ENCODE results near the gene CNOT2.
"Not testable (repeated sequence)": the region's sequence is repeated elsewhere in the genome, so short reads cannot be mapped to it uniquely, and the experiment has no call there.

The CNOT2 gene

DNA sequence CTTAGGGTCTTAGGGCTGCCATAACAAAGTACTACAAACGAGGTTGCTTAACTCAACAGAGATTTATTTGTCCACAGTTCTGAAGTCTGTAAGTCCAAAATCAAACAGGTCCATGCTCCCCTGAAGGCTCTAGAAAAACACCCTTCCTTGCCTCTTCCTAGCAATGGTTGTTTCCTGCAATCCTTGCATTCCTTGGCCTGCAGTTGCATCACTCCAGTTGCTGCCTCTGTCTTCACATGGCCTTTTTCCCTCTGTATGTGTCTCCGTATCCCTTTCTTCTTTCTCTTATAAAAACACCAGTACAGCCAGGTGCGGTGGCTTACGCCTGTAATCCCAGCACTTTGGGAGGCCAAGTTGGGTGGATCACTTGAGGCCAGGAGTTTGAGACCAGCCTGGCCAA lies 140.3 kb downstream of the CNOT2 start:
- no peak for DNase-seq (ENCODE audit: low read depth)
- no peak overlapping the region for H3K4me3 ChIP-seq (ENCODE audit: control insufficient read depth, low read depth, low read length)
- TF ChIP-seq, protein P1, sequence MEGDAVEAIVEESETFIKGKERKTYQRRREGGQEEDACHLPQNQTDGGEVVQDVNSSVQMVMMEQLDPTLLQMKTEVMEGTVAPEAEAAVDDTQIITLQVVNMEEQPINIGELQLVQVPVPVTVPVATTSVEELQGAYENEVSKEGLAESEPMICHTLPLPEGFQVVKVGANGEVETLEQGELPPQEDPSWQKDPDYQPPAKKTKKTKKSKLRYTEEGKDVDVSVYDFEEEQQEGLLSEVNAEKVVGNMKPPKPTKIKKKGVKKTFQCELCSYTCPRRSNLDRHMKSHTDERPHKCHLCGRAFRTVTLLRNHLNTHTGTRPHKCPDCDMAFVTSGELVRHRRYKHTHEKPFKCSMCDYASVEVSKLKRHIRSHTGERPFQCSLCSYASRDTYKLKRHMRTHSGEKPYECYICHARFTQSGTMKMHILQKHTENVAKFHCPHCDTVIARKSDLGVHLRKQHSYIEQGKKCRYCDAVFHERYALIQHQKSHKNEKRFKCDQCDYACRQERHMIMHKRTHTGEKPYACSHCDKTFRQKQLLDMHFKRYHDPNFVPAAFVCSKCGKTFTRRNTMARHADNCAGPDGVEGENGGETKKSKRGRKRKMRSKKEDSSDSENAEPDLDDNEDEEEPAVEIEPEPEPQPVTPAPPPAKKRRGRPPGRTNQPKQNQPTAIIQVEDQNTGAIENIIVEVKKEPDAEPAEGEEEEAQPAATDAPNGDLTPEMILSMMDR (IDR thresholded peaks at IDR 0.05; ENCODE audit: control insufficient read depth, insufficient read depth, low read depth, low read length, missing control alignments) = no peak

DNA sequence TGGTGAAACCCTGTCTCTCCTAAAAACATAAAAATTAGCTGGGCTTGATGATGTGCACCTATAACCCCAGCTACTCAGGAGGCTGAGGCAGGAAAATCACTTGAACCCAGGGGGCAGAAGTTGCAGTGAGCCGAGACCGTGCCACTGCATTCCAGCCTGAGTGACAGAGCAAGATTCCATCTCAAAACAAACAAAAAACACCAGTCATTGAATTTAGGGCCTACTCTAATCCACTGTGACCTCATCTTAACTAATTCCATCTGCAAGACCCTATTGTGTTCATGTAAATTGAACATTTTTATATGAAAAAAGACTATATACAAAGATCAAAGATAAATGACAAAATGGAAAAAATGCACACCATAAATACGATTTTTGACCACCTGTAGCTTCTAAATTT lies 140.7 kb downstream of the CNOT2 start:
- TF ChIP-seq, protein P1 (IDR thresholded peaks at IDR 0.05; ENCODE audit: control insufficient read depth, insufficient read depth, low read depth, low read length, missing control alignments) = no peak
- no peak for DNase-seq (ENCODE audit: low read depth)
- no peak overlapping the region for H3K4me3 ChIP-seq (ENCODE audit: control insufficient read depth, low read depth, low read length)

DNA sequence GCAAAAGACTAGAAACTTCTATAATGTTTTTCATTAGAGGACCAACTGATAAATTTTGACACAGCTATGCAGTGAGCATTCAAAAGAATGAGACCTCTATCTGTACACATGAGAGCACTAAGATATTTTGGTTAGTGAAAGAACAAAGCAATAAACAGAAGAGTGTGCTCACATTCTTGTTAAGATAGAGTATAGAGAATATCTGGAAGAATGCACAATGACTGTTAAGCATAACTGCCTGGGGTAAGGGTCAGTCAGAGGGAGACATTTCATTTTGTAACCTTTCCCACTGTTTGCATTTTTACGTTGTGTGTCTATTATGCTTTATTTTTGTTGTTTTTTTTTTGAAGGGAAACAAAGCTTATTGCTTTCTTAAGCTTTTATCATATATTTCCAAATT lies 143.5 kb downstream of the CNOT2 start:
- TF ChIP-seq, protein P1 (IDR thresholded peaks at IDR 0.05; ENCODE audit: control insufficient read depth, insufficient read depth, low read depth, low read length, missing control alignments) = no peak
- no peak for DNase-seq (ENCODE audit: low read depth)
- no peak overlapping the region for H3K4me3 ChIP-seq (ENCODE audit: control insufficient read depth, low read depth, low read length)

DNA sequence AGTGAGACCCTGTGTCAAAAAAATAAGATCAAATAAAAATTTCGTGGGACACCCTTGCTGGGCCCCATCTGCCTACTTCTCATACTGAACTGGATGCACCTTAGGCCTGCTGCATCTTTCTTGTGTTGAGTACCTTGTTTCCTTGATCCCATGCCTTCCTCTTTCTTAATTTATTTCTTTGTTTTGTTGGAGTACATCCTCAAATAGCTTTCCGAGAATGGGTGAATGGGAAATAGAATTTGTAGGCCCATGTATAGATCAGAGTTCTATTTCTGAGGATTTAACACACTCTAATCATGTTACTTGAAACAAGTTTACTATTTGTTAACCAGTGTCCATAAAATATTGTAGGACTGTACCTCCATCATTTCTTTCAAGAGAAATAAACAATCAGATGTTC lies 146.4 kb downstream of the CNOT2 start:
- TF ChIP-seq, protein P1 (IDR thresholded peaks at IDR 0.05; ENCODE audit: control insufficient read depth, insufficient read depth, low read depth, low read length, missing control alignments) = no peak
- H3K4me3 ChIP-seq (ENCODE audit: control insufficient read depth, low read depth, low read length) = no peak overlapping the region

DNA sequence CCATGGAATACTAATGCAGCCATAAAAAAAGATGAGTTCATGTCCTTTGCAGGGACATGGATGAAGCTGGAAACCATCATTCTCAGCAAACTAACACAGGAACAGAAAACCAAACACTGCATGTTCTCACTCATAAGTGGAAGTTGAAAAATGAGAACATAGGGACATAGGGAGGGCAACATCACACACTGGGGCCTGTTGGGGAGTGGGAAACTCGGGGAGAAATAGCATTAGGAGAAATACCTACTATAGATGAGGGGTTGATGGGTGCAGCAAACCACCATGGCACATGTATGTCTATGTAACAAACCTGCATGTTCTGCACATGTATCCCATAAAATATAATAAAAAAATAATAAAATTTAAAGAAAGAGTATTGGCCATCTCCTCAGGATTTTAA lies 149.4 kb downstream of the CNOT2 start:
- not testable (repeated sequence) for H3K4me3 ChIP-seq (ENCODE audit: control insufficient read depth, low read depth, low read length); DNase-seq (ENCODE audit: low read depth)

More for the DNA sequence above, 146.4 kb downstream of the CNOT2 start:
- DNase-seq (ENCODE audit: low read depth) = no peak

DNA sequence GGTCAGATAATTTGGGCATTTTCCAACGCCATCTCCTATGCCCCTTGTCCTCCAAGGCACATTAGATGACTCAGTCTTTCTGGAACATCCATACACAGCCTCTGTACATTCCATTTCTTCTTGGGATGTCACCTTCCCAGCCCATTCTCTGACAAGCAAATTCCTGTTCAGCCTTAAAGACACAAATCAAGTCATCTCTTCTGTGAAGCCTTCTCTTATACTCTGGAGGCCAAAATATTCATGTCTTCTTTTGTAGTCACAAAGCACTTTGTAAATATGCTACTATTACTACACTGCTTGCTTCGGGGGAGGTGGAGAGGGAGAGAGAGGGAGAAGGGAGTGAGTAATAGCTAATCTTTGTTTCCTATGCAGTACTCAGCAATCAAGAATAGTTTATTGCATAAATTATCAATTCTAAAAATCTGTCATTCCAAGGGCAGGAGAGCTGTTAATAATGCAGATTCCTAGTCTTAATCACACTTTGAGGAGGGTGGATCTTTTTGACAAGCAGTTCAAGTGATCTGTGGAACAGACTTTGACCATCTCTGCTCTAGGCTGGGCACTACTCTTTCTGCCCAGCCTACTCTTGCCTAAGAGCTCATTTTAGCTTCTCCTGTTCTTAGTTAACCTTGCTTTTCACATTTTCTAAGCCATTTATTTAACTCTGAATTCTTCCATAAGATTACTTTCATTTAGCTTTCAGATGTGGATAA lies 150.7 kb downstream of the CNOT2 start:
- no peak overlapping the region for H3K4me3 ChIP-seq (ENCODE audit: control insufficient read depth, low read depth, low read length)
- DNase-seq (ENCODE audit: low read depth) = no peak
- TF ChIP-seq, protein P1 (IDR thresholded peaks at IDR 0.05; ENCODE audit: control insufficient read depth, insufficient read depth, low read depth, low read length, missing control alignments) = no peak

DNA sequence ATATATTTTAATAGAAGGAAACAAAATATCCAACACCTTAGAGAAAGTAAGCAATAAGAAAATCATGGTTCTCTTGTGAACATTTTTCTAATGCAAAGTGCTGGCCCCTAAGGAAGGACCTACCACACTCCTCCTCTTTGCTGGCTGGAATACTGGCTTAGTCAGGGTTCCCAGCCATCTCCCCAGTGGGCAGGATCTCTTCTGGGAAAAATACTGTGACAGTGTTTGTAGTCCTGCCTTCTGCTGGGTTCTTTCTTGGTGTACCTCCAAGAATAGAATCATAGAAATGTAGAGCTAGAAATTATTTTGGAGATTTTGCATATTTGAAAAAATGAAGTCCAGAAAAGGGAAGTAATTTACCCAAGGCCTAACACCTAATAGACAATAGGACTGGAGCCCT lies 154.8 kb downstream of the CNOT2 start:
- no peak overlapping the region for H3K4me3 ChIP-seq (ENCODE audit: control insufficient read depth, low read depth, low read length)
- no peak for DNase-seq (ENCODE audit: low read depth)
- TF ChIP-seq, protein P1 (IDR thresholded peaks at IDR 0.05; ENCODE audit: control insufficient read depth, insufficient read depth, low read depth, low read length, missing control alignments) = no peak

Data from AG09309 (cell line).